Activated CD8-positive, alpha-beta memory T cell treated with anti-CD3 and anti-CD28 coated beads, Interleukin-2, amount 10 ng/mL, durations not matched to agents 7 days and 5 days (primary cell): ENCODE measurements around the gene IL2RA. TPM values are rescaled to one million over a fixed set of nuclear protein-coding genes. Genes with fewer than 3 reads are reported as not detected.
"Not testable (repeated sequence)": the region's sequence is repeated elsewhere in the genome, so short reads cannot be mapped to it uniquely, and the experiment has no call there.

Source experiments
- ATAC-seq: fragments of 150-1000 bp; cut with Tn5 transposase; one replicate; pipeline ENCODE4 v1.10.0; 2021; ENCODE audit warnings: moderate library complexity
- CTCF ChIA-PET: fragments of 350-600 bp; sonication (Branson Sonifier 250); formaldehyde crosslinking; loops from one replicate; lab custom pipeline; 2021; ENCODE audit warnings: antibody characterized with exemption; lab: Charles Lee
- DNase-seq: peaks from one replicate; pipeline ENCODE4 v3.0.0-alpha.2; 2020
- H3K27ac Mint-ChIP-seq: one replicate; pipeline ENCODE4 v1.8.0; 2021; ENCODE audit warnings: mild to moderate bottlenecking, mixed read lengths
- H3K27me3 Mint-ChIP-seq: one replicate; pipeline ENCODE4 v1.8.0; 2021; ENCODE audit warnings: mixed read lengths
- H3K36me3 Mint-ChIP-seq: one replicate; pipeline ENCODE4 v1.8.0; 2021; ENCODE audit warnings: mild to moderate bottlenecking, mixed read lengths
- H3K4me1 Mint-ChIP-seq: one replicate; pipeline ENCODE4 v1.8.0; 2021; ENCODE audit warnings: mixed read lengths
- H3K4me3 Mint-ChIP-seq: one replicate; pipeline ENCODE4 v1.8.0; 2021; ENCODE audit warnings: mild to moderate bottlenecking, moderate library complexity, mixed read lengths
- H3K9me3 Mint-ChIP-seq: one replicate; pipeline ENCODE4 v1.8.0; 2022; ENCODE audit warnings: low read depth, mixed read lengths
- total RNA-seq, 2 experiments: library from RNA; stranded (reverse); gene quantifications; one replicate each; pipeline ENCODE4 v1.2.3, GENCODE V29; 2021

Gene IL2RA
- total RNA-seq, 2 experiments from 2014 or later, result 302 to 832 TPM

- Mint-ChIP-seq H3K9me3 (no peaks in the 10 kb centered on the region), H3K4me3 (peak overlapping the region; percentile 34), H3K27ac (peak overlapping the region; percentile 82), H3K27me3 (no peaks in the 10 kb centered on the region), H3K36me3 (peaks cover 29% of the 10 kb centered on the region), H3K4me1 (peaks cover 56% of the 10 kb centered on the region)
- ATAC-seq, result no peak
- peak; percentile 35 for DNase-seq
- CTCF ChIA-PET, result interaction anchor here (0.9 to 1.3 kb wide), 5 partner anchors 22 to 430 kb away, joined by 3 to 6 read pairs (median 3); partner anchors contain the start of genes ANKRD16 and FBH1
These were observed 90.3 kb downstream of the IL2RA start for GRCh38 chr10:5971886-5972285.

DNA sequence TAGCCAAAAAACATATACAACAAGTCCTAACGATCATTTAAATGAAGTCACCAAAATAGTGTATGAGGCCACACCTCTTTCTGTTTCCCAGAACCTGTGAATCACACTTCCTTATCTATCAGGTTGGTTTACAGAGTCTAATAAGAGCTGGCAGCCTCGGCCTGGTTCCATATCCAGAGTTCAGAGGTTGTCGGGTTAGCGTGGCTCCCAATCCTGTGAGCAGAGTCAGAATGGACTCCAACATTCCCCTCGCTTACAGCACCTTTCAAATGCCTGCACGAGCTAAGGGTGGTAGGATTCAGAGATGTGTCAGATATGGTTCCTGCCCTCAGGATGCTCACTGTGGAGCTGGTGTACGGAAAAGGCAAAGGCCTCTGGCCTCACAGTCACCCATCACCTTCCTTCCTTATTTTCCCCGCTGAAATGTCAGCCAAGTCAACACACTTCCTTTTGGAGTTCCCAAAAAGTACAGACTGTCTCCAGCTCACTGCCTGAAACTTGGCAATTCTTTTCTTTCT, 90.8 kb downstream of the IL2RA start:
- ATAC-seq (peak; percentile 60), DNase-seq (peak; percentile 59)
- Mint-ChIP-seq H3K4me1 (peaks cover 56% of the 10 kb centered on the region), H3K9me3 (no peaks in the 10 kb centered on the region), H3K4me3 (peak overlapping the region; percentile 34), H3K27ac (peak overlapping the region; percentile 82), H3K36me3 (peaks cover 28% of the 10 kb centered on the region), H3K27me3 (no peaks in the 10 kb centered on the region)
- CTCF ChIA-PET, result interaction anchor here (0.9 to 1.3 kb wide), 5 partner anchors 22 to 430 kb away, joined by 3 to 6 read pairs (median 3); partner anchors contain the start of genes ANKRD16 and FBH1

- Mint-ChIP-seq H3K27me3 (no peaks in the 10 kb centered on the region), H3K9me3 (no peaks in the 10 kb centered on the region), H3K36me3 (peaks cover 27% of the 10 kb centered on the region), H3K27ac (peak overlapping the region; percentile 82), H3K4me1 (peaks cover 51% of the 10 kb centered on the region), H3K4me3 (no peak overlapping the region)
- CTCF ChIA-PET, result interaction anchor here (0.7 kb wide), 1 partner anchor 119 kb away, joined by 3 read pairs; no protein-coding TSS in a partner anchor
- ATAC-seq, result no peak
- DNase-seq, result no peak
These were observed 91.6 kb downstream of the IL2RA start for GRCh38 chr10:5970527-5970926.

DNA sequence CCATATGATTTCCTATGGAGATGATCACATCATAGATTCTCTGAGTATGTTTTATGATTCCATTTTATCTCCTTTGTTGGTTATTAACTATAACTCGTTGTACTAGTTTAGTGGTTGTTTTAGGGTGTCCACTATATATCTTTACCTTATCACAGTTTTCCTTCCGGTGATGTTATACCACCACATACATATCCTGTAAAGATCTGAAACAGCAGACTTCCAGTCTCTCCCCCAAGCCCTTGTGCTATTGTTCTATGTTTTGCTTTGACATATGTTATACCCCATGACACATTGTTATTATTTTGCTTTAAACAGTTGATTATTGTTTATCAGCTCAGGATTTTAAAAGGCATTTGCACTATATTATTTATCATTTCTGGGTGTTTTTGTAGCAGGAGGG, 92.1 kb downstream of the IL2RA start:
- CTCF ChIA-PET, result interaction anchor here (0.6 kb wide), 1 partner anchor 63 kb away, joined by 3 read pairs; no protein-coding TSS in a partner anchor
- H3K27me3 Mint-ChIP-seq, result no peaks in the 10 kb centered on the region

DNA sequence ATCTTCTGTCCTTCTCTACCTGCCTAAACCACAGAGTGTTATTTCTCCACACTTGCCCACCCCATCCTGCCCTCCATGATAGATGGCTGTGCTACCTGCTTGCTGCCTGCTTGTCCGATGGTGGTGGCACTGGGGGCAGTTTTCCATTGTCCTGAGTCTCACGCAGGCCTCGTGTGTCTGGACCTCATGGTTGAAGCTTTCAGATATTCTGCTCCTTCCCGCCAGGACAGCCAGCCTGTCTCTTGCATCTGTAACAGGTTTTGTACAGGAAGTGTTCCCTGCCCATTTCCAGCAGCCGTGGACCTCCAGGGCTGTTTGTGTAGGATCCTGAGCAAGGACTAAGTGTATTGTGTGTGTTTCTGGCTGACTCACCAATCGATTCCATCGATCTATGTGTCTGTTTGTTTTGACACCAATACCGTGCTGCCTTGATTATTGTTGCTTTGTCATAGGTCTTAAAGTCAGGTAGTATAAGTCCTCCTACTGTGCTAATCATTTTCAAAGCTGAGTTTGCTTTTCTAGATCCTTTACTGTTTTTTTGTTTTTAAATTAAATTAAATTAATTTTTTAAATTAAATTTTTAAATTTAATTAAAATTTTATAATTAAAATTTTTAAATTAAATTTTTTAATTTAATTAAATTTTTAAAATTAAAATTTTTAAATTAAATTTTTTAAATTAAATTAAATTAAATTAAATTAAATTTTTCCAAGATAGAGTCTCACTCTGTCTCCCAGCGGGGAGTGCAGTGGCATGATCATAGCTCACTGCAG, 93.3 kb downstream of the IL2RA start:
- peaks cover 39% of the 10 kb centered on the region for H3K4me1 Mint-ChIP-seq
- H3K27ac Mint-ChIP-seq, result no peak overlapping the region
- H3K9me3 Mint-ChIP-seq, result no peaks in the 10 kb centered on the region
- DNase-seq (peak; percentile 14), ATAC-seq (no peak)
- no peaks in the 10 kb centered on the region for H3K27me3 Mint-ChIP-seq
- H3K4me3 Mint-ChIP-seq, result no peak overlapping the region
- H3K36me3 Mint-ChIP-seq, result peaks cover 27% of the 10 kb centered on the region
- CTCF ChIA-PET, result no interaction called here

More for the DNA sequence above, 92.1 kb downstream of the IL2RA start:
- DNase-seq (no peak), ATAC-seq (no peak)
- Mint-ChIP-seq H3K4me1 (peaks cover 46% of the 10 kb centered on the region), H3K36me3 (peaks cover 28% of the 10 kb centered on the region), H3K27ac (peak overlapping the region; percentile 27), H3K9me3 (no peaks in the 10 kb centered on the region), H3K4me3 (no peak overlapping the region)

DNA sequence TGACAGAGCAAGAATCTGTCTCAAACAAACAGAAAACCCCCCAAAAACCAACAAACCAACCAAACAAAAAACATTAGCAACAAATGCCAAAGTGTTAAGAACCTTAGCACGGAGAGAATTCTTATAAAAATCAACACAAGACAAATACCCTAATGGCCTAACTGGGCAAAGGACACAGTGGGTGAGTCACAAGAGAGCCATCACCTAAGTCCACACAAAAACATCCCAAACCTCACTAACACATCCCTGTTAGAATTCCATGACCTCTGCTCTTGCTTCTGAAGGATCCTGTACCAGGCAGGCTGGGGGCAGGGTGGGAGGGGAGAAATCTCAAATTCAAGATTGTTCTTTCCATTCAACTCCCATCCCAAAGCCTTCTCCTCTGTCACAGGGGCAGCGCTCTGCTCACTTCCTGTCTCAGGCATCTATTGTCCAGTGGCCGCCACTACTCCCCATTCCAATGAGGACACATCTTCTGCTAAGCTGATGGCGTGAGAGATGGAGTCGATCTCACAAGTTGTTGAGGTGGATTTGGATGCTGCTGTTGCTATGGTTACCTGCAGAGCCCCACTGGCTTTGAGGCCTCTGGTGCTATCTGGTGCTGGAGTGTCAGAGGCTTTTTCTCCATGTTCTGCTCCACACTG, 94.0 kb downstream of the IL2RA start:
- H3K9me3 Mint-ChIP-seq, result no peaks in the 10 kb centered on the region
- peaks cover 33% of the 10 kb centered on the region for H3K4me1 Mint-ChIP-seq
- DNase-seq (peak; percentile 34), ATAC-seq (no peak)
- CTCF ChIA-PET, result no interaction called here
- H3K4me3 Mint-ChIP-seq, result no peak overlapping the region
- peaks cover 31% of the 10 kb centered on the region for H3K36me3 Mint-ChIP-seq
- no peak overlapping the region for H3K27ac Mint-ChIP-seq
- no peaks in the 10 kb centered on the region for H3K27me3 Mint-ChIP-seq

DNA sequence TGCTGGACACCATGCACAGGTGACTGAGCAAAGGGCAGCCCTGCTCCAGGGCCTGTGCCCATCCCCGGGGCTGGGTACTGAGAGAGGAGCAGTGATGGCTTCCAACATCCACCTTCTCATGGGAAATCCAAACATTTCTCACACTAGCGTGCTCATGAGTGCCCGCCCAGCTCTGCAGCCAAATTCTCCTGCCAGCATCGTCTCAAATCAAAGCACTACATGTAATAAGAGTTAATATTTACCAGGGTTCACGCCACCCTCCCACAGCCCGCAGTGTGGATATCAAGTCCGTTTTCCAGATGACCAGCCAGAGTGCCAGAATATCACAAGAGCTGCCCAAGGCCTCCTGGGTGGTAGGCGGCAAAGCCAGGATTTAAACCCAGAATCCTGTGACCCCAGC, 96.9 kb downstream of the IL2RA start:
- no peak for DNase-seq
- no peak overlapping the region for H3K27ac Mint-ChIP-seq
- H3K36me3 Mint-ChIP-seq, result peaks cover 42% of the 10 kb centered on the region
- no peak for ATAC-seq
- H3K27me3 Mint-ChIP-seq, result no peaks in the 10 kb centered on the region
- H3K9me3 Mint-ChIP-seq, result no peaks in the 10 kb centered on the region
- H3K4me1 Mint-ChIP-seq, result peaks cover 10% of the 10 kb centered on the region
- H3K4me3 Mint-ChIP-seq, result no peak overlapping the region
- CTCF ChIA-PET, result interaction anchor here (1.1 kb wide), 1 partner anchor 11 kb away, joined by 4 read pairs; no protein-coding TSS in a partner anchor

DNA sequence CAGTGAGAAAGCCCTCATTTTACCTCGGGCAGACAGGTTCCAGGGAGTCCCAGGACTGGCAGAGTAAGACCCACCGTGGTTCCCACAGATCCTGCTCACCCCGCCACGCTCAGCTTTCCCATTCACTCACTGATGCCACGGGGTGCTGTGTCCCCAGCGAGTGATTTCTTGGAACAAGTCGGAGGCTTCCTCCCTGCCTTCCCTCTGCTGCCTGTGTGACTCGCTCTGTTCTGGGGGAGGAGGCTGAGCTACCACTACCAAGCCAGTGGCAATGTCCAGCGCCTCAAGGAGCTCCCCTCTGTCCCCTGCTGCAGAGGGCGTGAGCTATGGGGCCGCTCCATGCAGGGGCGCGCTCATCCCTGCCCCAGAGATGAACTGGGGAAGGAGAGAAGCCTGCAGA, 97.4 kb downstream of the IL2RA start:
- H3K4me1 Mint-ChIP-seq, result peaks cover 5% of the 10 kb centered on the region
- H3K27ac Mint-ChIP-seq, result no peak overlapping the region
- ATAC-seq (no peak), DNase-seq (no peak)
- H3K36me3 Mint-ChIP-seq, result peaks cover 48% of the 10 kb centered on the region
- no peaks in the 10 kb centered on the region for H3K9me3 Mint-ChIP-seq
- no peaks in the 10 kb centered on the region for H3K27me3 Mint-ChIP-seq
- H3K4me3 Mint-ChIP-seq, result no peak overlapping the region
- CTCF ChIA-PET, result no interaction called here

DNA sequence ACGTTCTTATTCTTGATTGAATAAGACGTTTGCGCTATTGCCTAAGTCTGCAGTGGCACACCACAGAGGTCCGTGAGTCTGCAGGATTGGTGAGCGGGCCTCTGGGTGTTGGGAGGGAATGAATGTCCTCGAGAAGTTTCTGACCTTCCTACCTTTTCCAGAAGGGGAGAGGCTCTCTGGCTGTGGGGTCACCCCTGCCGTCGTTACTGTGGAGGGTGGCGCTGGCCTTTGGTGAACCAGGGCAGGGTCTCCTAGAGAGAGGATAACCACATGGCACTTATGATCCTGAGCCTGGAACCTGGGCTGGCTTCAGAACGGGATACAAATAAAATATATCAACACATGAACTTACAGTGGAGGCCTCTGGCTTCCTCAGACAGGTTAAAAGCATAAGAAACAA, 98.6 kb downstream of the IL2RA start:
- H3K36me3 Mint-ChIP-seq, result peaks cover 50% of the 10 kb centered on the region
- CTCF ChIA-PET, result no interaction called here
- H3K27me3 Mint-ChIP-seq, result no peaks in the 10 kb centered on the region
- no peak for ATAC-seq
- H3K27ac Mint-ChIP-seq, result no peak overlapping the region
- peaks cover under 1% of the 10 kb centered on the region for H3K4me1 Mint-ChIP-seq
- no peak overlapping the region for H3K4me3 Mint-ChIP-seq
- DNase-seq, result no peak
- H3K9me3 Mint-ChIP-seq, result no peaks in the 10 kb centered on the region

DNA sequence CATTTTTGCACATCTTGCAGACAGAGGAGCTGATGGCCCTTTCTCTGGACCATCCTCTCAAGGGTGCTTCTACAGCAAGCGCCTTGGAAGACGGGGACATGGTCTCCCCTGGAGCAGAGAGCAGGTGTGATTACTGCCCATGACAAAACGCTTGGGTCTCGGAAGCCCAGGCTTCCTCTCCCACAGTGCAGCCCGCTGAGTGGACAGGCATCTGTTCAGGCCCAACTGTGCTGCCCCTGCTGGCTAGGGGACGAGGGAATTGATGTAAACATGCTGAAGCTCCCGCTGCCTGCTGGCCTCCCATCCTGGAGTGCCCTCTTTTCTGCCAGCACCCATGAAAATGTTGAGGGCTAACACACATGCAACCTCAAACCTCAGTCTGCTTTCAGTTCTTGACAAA, 99.1 kb downstream of the IL2RA start:
- H3K9me3 Mint-ChIP-seq, result no peaks in the 10 kb centered on the region
- CTCF ChIA-PET, result interaction anchor here (0.6 kb wide), 1 partner anchor 78 kb away, joined by 3 read pairs; no protein-coding TSS in a partner anchor
- no peaks in the 10 kb centered on the region for H3K4me1 Mint-ChIP-seq
- no peak for ATAC-seq
- H3K4me3 Mint-ChIP-seq, result no peak overlapping the region
- no peak for DNase-seq
- no peak overlapping the region for H3K27ac Mint-ChIP-seq
- H3K27me3 Mint-ChIP-seq, result no peaks in the 10 kb centered on the region
- peaks cover 45% of the 10 kb centered on the region for H3K36me3 Mint-ChIP-seq

- not testable (repeated sequence) for DNase-seq, H3K27ac Mint-ChIP-seq, H3K9me3 Mint-ChIP-seq, H3K4me3 Mint-ChIP-seq, ATAC-seq, H3K27me3 Mint-ChIP-seq, H3K4me1 Mint-ChIP-seq
- CTCF ChIA-PET, result interaction anchor here (0.6 kb wide), 1 partner anchor 77 kb away, joined by 3 read pairs; no protein-coding TSS in a partner anchor
- H3K36me3 Mint-ChIP-seq, result peaks cover 44% of the 10 kb centered on the region
These were observed 99.7 kb downstream of the IL2RA start for GRCh38 chr10:5962358-5962940.

GRCh38 chr10:5961405-5962100, 100.6 kb downstream of the IL2RA start:
- H3K36me3 Mint-ChIP-seq, result peaks cover 41% of the 10 kb centered on the region
- H3K9me3 Mint-ChIP-seq, result no peaks in the 10 kb centered on the region
- H3K27ac Mint-ChIP-seq, result no peak overlapping the region
- no peaks in the 10 kb centered on the region for H3K27me3 Mint-ChIP-seq
- ATAC-seq, result no peak
- no peak for DNase-seq
- H3K4me3 Mint-ChIP-seq, result no peak overlapping the region
- no peaks in the 10 kb centered on the region for H3K4me1 Mint-ChIP-seq
- CTCF ChIA-PET, result interaction anchor here (1.5 kb wide), 1 partner anchor 16 kb away, joined by 3 read pairs; the partner anchor contains the start of gene IL15RA

DNA sequence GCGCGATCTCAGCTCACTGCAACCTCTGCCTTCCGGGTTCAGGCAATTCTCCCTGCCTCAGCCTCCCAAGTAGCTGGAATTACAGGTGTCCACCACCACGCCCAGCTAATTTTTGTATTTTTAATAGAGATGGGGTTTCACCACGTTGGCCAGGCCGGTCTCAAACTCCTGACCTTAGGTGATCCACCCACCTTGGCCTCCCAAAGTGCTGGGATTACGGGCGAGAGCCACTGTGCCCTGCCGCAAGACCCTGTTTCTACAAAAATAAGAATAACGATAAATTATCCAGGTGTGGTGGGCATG, 101.2 kb downstream of the IL2RA start:
- CTCF ChIA-PET, result interaction anchor here (1.5 kb wide), 1 partner anchor 17 kb away, joined by 3 read pairs; the partner anchor contains the start of gene IL15RA
- not testable (repeated sequence) for ATAC-seq, H3K27me3 Mint-ChIP-seq, H3K9me3 Mint-ChIP-seq, H3K4me1 Mint-ChIP-seq, H3K27ac Mint-ChIP-seq, DNase-seq, H3K4me3 Mint-ChIP-seq
- peaks cover 46% of the 10 kb centered on the region for H3K36me3 Mint-ChIP-seq
